22Rv1 (cell line): ENCODE results near the gene LRWD1.

ENCODE experiments used
- CTCF ChIP-seq: fragments of 450-650 bp; IDR thresholded peaks from 2 replicates; pipeline ENCODE4 v1.5.1; 2017; ENCODE audit warnings: mild to moderate bottlenecking
- ZFX ChIP-seq: fragments of 450-650 bp; IDR thresholded peaks from 2 replicates; pipeline ENCODE4 v1.6.1; 2017; ENCODE audit warnings: antibody characterized with exemption, borderline replicate concordance

GRCh38 chr7:102446387-102447156 is 18.2 kb upstream of the LRWD1 start:
- TF ChIP-seq CTCF (no peak), ZFX (no peak)
